Stimulated activated CD4-positive, alpha-beta T cell treated with anti-CD3 and anti-CD28 coated beads, Interleukin-15, amount 100 ng/mL, for 24 hours (primary cell): ENCODE measurements around the gene SGK1.

Source experiments
- DNase-seq: peaks from one replicate; pipeline ENCODE4 v3.0.0-alpha.2; 2020

The SGK1 gene

DNA sequence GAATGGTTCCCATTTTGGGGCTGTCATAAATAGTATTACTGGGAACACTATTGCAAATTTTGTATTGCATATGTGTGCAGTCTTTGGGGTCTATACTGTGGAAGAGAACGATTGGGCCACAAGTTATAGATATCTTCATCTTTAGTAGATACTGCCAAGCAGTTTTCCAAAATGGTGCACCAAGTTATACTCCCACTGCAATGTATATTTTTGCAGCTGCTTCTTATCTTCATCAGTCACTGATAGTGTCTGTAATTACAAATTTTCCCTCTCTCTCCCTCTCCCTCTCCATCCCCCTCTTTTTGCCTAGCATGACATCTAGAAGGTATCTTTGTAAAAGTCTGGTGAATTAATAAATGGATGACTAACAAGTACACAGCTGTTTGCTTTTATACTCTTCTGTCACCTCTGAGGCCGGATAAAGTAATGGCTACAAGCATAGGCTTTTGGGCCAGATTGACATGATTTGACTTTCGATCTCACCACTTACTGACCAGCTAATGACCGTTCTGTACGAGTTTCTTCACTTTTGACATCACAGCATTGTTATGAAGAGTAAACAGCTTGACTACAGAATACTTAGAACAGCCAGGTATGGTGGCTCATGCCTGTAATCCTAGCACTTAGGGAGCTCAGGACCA, 152.2 kb downstream of the SGK1 start:
- DNase-seq, result no peak

DNA sequence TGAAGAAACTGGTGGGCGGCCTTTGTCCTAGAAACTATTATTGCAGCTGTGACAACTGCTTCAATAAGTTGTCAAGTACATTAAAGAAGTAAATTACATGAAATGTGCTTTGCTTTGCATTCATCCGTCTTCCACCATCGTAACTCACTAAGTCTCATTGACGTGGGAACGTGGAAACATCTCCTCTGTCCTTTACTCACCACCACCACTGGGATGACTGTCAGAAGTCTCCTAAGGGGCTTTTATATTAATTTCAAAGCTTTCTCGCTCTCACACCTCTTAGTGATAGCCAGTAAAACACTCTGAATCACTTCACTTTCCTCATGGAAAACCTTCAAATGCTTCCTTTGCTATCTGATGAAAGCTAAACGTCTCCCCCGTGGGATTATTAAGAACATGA, 153.6 kb downstream of the SGK1 start:
- DNase-seq, result no peak

DNA sequence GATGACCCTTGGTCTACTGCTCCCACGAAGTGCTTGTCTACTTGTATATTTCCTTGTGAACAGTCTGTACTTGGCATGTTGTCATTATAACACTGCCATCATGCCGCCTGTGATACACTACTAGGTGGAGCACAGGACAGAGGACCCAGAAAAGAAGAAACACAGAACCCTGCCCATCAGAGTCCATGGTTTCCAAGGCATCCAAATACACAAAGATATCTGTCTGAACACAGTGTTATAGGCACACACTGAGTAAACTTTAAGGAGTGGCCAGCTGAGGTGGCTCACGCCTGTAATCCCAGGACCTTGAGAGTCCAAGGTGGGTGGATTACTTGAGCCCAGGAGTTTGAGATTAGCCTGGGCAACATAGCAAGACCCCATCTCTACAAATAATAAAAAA, 155.0 kb downstream of the SGK1 start:
- no peak for DNase-seq

DNA sequence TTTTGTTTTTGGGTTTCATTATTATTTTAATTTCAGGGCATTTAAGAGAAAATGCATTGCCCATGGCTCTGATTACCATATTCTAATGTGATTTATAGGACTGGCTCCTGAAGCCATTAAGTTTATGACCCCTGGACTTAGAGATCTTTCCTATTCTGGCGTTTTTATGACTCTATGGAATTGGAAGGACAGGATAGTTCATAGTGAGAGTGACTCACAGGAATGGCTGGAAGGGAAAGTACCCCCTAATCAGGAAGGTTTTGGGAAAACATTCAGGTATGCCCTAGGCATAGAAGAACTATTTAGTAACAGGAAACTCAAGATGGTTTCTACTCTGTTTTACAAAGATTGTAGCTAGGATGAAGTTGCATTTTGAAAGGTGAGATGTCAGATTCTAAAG, 156.9 kb downstream of the SGK1 start:
- DNase-seq, result no peak

DNA sequence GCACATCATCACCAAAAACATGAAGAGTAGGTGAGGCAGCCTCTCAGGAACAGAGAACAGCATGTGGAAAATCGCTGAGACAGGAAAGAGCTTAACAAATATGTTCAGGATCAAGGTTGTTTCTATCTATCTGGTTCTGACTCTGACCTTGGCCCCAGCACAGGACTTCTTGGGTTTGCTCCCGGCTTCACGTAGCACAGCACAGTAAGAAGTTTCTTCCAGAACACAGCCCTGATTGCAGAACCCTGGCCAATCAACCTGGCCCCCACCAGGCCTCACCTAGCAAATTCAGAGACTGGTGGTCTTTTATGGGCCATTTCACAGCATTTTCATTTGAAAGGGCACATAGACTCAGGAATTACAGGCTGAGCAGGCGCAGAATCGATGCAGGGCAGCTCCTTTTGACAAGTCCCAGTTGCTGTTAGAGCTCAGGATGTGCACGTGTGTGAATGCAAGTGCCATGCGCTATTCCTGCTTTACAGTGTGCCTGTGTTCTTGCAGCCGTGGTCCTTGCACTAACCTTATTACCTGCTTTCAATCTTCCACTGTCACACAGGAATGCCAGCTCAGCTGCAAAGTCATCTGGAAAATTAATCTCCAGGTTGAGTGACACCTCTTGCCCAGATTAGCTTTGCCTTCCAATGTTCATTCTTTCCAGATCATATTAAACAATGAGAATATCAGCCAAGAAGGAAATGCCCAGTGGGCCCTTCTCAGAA, 165.0 kb downstream of the SGK1 start:
- no peak for DNase-seq

DNA sequence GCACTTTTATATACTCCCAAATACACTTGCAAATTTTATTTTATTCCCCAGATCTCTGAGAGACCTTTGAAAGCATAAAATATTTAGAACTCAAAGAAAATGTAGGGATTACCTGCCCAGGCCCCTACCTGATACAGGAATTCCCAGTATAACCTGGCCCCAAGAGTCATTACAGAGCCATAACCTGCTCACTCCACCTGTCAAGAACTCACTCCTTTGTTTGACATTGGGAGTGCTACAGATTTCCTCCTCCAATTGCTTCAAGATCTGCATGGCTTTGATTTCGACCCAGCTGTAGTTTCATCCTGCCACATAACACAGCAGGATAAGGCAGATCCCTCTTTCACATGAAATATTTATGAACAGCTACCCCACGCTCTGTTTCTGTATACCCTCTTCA, 169.3 kb downstream of the SGK1 start:
- no peak for DNase-seq

DNA sequence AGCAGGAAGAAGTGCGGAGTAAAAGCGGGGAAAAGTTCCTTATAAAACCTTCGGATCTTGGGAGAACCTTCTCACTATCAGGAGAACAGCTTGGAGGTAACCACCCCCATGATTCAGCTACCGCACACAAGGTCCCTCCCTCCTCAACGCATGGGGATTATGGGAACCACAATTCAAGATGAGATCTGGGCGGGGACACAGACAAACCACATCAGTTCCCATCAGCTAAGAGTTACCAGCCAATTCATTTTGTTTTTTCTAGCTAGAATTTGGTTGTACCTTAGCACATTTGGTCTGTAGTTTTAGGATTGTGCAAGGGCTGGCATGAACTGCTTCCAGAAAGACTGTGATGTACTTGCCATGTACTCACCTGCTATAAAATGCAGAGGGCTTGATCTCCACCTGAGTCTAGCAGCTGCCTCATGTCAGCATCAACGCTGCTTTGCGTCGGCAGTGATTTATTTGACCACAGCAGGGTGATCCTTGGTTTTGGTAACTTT, 170.8 kb downstream of the SGK1 start:
- DNase-seq, result no peak

DNA sequence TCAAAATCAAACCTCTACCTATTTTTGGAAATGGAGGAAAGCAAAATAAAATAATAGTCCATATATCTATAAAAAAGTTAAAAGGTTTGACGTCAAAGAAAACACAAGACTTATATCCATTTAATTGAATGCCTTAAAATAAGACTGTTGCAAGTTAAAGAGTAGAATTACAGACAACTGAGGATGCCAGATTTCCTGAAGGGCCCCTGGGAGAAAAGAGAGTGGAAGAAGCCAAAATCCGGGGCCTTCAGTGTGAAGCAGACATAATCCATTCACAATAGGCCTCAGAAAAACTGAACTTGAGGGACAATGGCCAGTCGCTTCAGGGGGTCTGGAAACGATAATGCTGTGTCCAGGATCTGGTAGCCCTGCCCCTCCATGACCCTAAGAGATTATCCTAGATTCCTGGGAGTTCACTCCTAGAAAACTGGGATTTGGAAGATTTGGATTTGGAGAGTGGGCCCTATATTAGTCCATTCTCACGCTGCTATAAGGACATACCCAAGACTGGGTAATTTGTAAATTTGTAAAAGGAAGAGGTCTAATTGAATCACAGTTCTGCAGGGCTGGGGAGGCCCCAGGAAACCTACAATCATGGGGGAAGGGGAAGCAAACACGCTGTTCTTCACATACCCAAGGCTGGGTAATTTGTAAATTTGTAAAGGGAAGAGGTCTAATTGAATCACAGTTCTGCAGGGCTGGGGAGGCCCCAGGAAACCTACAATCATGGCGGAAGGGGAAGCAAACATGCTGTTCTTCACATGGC, 171.5 kb downstream of the SGK1 start:
- DNase-seq, result no peak

DNA sequence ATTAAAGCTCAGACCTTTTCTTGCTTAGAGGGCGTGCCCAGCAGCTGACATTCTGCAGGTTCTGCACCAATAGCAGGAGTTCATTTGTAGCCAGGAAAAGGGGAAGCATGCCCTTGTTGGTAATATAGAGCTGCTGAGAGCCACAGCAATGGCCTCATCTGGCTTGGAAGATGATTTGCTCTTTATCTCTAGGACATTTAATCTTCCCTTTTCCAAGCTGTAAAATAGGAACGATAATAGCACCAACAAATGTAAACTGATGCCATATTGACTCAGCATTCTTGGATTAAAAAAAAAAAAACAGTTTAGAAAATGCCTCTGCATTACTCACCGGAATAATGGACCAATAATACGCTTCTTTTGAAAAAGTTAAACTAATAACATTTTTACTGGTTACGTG, 172.1 kb downstream of the SGK1 start:
- no peak for DNase-seq

DNA sequence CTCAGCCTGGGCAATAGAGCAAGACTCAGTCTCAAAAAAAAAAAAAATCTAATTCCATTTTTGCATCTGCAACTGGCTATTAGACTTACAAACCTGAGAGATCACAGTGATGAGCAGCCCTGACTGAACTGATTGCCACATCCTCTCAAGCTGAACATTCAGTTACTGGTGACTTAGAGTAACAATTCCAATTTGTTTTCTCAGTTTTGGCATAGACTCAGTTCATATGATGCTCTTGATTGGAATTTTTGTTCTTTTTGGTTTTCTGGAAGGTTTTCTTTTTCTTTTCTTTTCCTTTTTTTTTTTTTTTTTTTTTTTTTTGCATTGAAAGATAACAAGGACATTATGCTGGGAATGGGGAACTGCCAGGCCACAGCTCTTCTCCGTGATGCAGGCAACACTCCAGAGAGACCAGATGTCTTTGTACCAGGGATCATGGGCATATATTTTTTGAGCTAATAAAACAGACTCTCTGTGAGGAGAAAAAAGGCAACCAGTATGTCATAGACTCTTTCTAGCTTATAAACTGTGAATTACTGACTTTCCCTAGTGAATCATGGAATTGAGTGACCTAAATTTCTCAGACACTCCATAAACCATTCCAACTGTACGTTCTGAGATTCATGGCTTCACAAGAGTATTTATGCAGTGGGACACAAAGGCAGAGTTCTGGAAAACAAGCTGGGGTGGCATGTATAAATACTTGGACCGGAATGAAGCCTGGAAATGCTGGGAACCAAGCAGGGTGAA, 179.5 kb downstream of the SGK1 start:
- DNase-seq, result no peak

DNA sequence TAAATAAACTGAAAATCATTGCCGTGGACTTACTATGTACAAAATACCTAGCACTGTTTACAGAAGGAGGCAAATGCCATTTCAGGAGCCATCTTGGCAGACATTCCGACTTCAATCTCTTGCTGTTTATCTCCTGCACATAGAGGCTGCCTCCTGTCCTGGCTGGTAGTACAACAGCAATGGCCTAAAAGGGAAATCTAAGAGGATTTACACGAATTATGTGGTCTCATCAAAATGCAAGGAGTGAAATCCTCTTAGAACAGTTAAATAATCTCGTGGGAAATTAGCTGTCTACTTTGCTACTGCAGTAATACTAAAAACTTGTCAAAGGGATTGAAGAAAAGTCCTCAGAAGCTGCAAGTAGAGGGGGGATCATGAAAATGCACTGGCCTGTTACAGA, 183.3 kb downstream of the SGK1 start:
- no peak for DNase-seq

DNA sequence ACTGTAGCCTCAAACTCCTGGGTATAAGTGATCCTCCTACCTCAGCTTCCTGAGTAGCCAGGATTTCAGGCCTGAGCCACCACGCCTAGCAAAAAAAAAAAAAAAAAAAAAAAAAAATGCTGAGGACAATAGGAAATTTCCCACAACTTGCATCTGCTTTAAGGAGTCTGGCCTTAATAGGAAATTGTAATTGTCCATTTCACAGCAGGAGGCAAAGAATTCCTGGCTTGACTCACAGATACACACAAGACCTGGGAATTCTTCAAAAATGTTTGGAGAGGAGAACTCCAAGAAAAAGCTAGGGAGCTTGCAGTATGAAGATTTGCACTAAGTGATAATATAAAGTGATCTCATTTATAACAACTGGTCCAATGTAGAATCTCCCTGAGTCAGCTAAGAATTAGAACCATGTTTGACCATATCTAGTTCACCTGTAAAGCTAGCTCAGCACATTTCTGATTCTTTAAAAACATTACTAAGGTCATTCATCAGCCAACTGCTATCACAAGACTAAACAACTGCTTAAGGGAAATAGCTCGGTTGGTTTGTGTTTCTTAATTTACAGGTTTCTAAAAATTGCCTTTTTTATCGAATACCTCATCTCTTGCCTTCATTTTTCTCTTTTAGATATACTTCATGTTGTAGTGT, 185.3 kb downstream of the SGK1 start:
- no peak for DNase-seq

DNA sequence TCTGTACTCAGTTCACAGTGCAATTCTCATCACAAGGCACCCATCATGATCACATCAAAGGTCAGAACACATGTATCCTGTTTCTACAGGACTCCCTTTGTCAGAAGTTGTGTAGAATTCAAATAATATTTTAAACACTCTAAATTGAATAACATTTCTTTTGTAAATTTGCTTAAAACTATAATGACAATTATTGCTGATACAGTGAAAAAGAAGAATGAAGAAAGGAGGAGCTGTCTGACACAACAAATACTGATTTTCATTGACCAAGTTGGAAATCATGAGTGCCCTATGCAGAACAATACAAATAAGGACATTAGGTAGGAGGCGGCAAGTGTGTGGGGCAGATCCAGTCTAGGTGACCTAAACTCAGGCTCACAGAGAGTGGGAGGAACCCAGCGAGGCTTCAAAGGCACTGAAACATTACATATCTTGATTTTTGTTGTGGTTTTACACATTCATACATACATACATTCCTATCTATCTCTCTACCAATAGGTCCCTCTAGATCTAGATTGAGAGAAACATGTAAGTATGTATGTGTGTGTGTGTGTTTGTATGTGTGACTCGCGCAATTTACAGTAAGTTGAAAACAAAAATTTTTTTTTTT, 186.3 kb downstream of the SGK1 start:
- DNase-seq, result no peak

DNA sequence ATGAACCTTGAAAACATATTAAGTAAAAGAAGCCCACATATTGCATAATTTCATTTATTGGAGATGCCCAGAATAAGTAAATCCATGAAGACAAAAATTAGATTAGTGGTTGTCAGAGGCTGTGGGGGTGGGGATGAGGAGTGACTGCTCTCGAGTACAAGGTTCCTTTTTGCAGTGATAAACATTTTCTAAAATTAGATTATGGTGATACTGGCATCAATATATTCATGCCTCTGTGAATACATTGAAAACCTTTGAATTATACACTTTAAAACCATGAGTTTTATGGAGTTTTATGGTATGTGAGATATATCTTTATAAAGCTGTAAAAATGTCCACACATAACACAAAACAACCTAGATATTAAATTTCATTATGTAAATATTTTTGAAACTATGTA, 189.8 kb downstream of the SGK1 start:
- no peak for DNase-seq

DNA sequence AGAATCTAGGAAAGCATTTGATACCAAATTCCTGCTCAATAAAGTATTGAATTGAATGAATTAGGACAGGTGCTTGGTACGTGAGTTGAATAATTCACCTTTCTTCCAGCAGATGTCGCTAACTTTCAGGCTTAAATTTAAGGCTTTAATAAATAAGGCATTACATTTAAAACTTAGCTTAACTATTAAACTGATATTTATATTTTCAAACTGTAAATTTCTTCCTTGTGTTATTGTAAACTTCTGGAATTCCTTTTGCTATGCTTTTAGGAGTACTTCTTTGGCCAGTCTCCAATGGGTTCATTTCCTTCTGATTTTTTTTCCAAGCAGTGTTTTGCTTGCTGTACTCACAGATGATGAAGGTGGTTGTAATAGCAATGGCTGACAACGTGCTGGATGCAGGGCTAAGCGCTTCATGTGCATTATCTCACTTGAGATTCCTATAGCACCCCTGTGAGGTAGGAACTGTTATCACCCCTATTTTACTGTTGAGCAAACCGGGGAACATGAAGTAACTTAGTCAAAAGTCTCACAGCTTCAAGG, 194.2 kb downstream of the SGK1 start:
- no peak for DNase-seq

DNA sequence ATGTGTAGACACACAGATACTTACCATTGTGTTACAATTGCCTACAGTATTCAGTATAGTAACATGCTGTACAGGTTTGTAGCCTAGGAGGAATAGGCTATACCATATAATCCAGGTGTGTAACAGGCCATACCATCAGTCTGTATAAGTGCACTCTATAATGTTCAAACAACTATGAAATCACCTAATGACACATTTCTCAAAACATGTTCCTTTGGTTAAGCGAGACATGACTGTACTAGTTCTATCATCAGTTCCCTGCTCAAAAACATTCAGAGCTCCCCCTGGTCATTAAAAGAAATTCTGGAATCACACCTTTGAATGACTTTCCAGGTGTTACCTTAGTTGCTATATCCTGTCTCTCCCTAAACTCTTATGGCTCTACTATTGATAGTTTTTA, 195.1 kb downstream of the SGK1 start:
- DNase-seq, result no peak

DNA sequence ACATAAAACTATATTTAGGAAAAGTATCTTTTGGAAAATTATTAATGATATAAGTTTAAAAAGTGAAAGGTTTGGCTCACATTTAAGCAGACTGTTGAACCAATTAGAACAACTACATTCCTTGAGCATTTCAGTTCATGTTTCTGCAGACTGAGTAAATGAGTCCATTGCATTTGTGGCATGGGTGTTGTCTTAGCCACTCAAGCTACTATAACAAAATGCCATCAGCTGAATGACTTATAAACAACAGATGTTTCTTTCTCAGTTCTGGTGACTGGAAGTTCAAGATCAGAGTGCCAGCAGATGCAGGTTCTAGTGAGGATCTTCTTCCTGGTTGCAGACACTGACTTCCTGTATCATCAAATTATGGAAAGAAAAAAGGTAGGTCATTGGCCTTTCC, 198.4 kb downstream of the SGK1 start:
- DNase-seq, result no peak
